ENCODE data around the gene REEP6. TPM values are rescaled to one million over a fixed set of nuclear protein-coding genes. Genes with fewer than 3 reads are reported as not detected.
"Not testable (repeated sequence)": the region's sequence is repeated elsewhere in the genome, so short reads cannot be mapped to it uniquely, and the experiment has no call there.

Gene REEP6
- total RNA-seq, 2 donors from 2014 or later, result 6.9 to 16.6 TPM

DNA sequence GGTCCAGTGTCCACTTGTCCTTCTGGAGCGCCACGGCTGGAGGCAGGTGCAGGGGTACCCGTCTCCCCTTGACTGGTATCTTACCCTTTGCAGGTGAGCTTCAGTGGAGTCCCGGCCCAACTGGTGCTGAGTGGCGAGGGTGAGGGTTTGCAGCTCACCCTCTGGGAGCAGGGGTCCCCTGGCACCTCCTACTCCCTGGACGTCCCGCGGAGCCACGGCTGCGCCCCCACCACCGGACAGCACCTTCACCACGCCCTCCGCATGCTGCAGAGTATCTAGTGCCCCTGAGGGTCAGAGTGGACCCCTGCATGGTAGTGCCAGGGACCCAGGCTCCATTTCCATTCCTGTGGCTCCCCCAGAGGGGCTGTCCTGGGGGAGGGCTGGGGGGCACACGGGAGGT is 44.0 kb downstream of the REEP6 start:
- WGBS, 2 donors, result 66 to 82% methylated on average over 9 to 14 of the region's 14 CpGs
- Histone ChIP-seq H3K9me3 (no peaks in the 10 kb centered on the region), H3K27ac (no peak overlapping the region), H3K27me3 (no peaks in the 10 kb centered on the region), H3K36me3 (replicated peaks in 1 of 2; ENCODE audit: insufficient read depth in 1 of 2, low read depth in 2 of 2) (no peaks in the 10 kb centered on the region), H3K4me3 (no peak overlapping the region), H3K4me1 (no peaks in the 10 kb centered on the region)
- DNase-seq, result no peak
- intact Hi-C loops (cut with DNase I), result no loop called here
- no peak for ATAC-seq
- TF ChIP-seq, protein P1, sequence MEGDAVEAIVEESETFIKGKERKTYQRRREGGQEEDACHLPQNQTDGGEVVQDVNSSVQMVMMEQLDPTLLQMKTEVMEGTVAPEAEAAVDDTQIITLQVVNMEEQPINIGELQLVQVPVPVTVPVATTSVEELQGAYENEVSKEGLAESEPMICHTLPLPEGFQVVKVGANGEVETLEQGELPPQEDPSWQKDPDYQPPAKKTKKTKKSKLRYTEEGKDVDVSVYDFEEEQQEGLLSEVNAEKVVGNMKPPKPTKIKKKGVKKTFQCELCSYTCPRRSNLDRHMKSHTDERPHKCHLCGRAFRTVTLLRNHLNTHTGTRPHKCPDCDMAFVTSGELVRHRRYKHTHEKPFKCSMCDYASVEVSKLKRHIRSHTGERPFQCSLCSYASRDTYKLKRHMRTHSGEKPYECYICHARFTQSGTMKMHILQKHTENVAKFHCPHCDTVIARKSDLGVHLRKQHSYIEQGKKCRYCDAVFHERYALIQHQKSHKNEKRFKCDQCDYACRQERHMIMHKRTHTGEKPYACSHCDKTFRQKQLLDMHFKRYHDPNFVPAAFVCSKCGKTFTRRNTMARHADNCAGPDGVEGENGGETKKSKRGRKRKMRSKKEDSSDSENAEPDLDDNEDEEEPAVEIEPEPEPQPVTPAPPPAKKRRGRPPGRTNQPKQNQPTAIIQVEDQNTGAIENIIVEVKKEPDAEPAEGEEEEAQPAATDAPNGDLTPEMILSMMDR (IDR thresholded peaks at IDR 0.05), result no peak
- TF ChIP-seq POLR2A (IDR thresholded peaks at IDR 0.05), result no peak

DNA sequence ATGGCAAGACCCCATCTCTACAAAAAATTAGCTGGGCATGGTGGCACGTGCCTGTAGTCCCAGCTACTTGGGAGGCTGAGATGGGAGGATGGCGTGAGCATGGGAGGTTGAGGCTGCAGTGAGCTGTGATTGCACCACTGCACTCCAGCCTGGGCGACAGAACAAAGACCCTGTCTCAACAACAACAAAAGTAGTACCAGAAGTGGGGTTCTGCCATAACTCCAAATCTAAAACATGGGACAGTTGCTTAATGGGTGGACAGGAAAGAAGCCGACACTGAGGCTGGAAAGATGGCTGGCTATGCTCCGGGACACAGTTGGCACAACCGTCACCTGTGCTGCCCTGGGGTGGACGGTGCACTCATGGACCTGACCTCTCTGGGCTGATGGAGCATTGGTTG is 44.7 kb downstream of the REEP6 start:
- H3K27ac ChIP-seq; H3K4me1 ChIP-seq; H3K36me3 ChIP-seq (replicated peaks in 1 of 2; ENCODE audit: insufficient read depth in 1 of 2, low read depth in 2 of 2); intact Hi-C loops (cut with DNase I); H3K4me3 ChIP-seq; ATAC-seq; H3K9me3 ChIP-seq; DNase-seq; H3K27me3 ChIP-seq: not testable (repeated sequence)
- WGBS, 2 donors, result 83 to 90% methylated on average over 6 to 7 of the region's 7 CpGs

DNA sequence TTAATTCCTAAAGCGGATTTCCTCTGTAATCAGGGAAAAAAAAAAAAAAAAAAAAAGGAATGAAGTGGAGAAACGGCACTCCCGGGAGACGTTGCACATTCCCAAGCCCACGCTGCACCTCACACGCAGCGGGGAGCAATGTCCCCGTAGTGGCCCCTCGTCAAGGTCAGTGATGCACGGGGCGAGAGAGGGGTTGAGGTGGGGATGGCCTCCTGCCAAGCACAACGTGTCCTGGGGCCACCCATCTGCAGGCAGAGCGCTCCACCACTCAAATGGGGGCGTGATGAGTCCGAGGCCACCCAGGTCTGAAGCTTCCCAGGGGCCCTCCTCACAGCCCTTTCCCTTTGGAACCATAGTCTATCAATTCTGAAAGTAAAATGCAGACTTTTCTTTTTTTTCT is 48.0 kb downstream of the REEP6 start:
- Histone ChIP-seq H3K27me3 (peaks cover 0 to 5% of the 10 kb centered on the region in 2 donors), H3K4me1 (no peaks in the 10 kb centered on the region), H3K9me3 (no peaks in the 10 kb centered on the region), H3K4me3 (no peak overlapping the region), H3K36me3 (replicated peaks in 1 of 2; ENCODE audit: insufficient read depth in 1 of 2, low read depth in 2 of 2) (no peaks in the 10 kb centered on the region), H3K27ac (no peak overlapping the region)
- 16 to 19% methylated on average over 15 of the region's 15 CpGs for WGBS, 2 donors
- intact Hi-C loops (cut with DNase I), result no loop called here
- TF ChIP-seq, protein P1 (IDR thresholded peaks at IDR 0.05), result no peak
- TF ChIP-seq POLR2A (IDR thresholded peaks at IDR 0.05), result no peak
- DNase-seq (peak in 1 of 4 donors; percentile 4), ATAC-seq (no peak)

DNA sequence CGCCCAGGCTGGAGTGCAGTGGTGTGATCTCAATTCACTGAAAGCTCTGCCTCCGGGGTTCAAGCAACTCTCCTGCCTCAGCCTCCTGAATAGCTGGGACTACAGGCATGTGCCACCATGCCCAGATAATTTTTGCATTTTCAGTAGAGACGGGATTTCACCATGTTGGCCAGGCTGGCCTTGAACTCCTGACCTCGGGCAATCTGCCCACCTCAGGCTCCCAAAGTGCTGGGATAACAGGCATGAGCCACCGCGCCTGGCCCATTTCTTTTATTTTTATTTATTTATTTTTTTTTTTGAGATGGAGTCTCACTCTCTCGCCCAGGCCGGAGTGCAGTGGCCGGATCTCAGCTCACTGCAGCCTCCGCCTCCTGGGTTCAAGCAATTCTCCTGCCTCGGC is 48.8 kb downstream of the REEP6 start:
- not testable (repeated sequence) for DNase-seq; H3K27me3 ChIP-seq; H3K4me3 ChIP-seq; H3K4me1 ChIP-seq; H3K9me3 ChIP-seq; H3K36me3 ChIP-seq (replicated peaks in 1 of 2; ENCODE audit: insufficient read depth in 1 of 2, low read depth in 2 of 2); H3K27ac ChIP-seq; ATAC-seq
- WGBS, 2 donors, result 65 to 75% methylated on average over 9 to 11 of the region's 11 CpGs
- intact Hi-C loops (cut with DNase I), result loop anchor here (10.0 kb wide), 1 partner anchor 125 kb away; no protein-coding TSS in a partner anchor

DNA sequence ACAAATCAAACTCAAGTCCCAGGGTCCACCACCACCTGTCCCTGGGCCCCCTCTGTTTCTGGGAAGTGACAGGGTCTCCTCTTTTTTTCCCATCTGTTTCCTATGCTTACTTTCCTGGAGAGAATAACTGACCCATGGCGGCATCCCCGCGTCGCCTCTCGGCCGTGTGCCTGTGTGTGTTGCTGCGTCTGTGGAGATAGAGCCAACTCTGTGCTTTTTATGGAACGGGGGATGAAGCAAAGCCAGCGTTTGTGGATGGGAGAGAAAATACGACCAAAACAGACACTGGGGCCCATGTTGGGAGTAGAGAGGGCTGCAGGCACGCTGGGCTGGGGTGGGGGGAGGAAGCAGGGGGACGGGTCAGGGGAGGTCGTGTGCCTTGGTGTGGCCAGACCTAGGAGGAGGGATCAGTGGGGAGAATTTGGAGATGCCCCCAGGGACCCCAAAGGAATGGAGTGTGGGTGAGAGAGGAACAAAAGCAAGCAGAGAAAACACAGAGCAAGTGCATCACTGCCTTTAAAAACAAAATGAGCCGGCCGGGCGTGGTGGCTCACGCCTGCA is 49.5 kb downstream of the REEP6 start:
- Histone ChIP-seq H3K36me3 (replicated peaks in 1 of 2; ENCODE audit: insufficient read depth in 1 of 2, low read depth in 2 of 2) (no peaks in the 10 kb centered on the region), H3K4me3 (no peak overlapping the region), H3K27ac (no peak overlapping the region), H3K9me3 (no peaks in the 10 kb centered on the region), H3K4me1 (no peaks in the 10 kb centered on the region), H3K27me3 (peaks cover 0 to 7% of the 10 kb centered on the region in 2 donors)
- intact Hi-C loops (cut with DNase I), result loop anchor here (10.0 kb wide), 1 partner anchor 124 kb away; no protein-coding TSS in a partner anchor
- ATAC-seq, result no peak
- WGBS, 2 donors, result 37% methylated on average over 17 of the region's 17 CpGs
- DNase-seq, result no peak
- TF ChIP-seq, protein P1 (IDR thresholded peaks at IDR 0.05), result no peak
- no peak for TF ChIP-seq POLR2A (IDR thresholded peaks at IDR 0.05)

Other genes with a start within 250 kb of the REEP6 start
- 100 to 1,000 TPM; 156 to 157 TPM for gene ATP5F1D, start 249.4 kb upstream of the REEP6 start, total RNA-seq
- 10 to 100 TPM; 36.3 to 43.5 TPM for gene MIDN, start 242.6 kb upstream of the REEP6 start, total RNA-seq
- 100 to 1,000 TPM; 582 to 630 TPM for gene CIRBP, start 221.8 kb upstream of the REEP6 start, total RNA-seq
- 10 to 100 TPM; 48.0 to 63.9 TPM for gene FAM174C, start 215.7 kb upstream of the REEP6 start, total RNA-seq
- gene EFNA2, start 205.3 kb upstream of the REEP6 start, total RNA-seq, result not detected
- gene NDUFS7, start 107.3 kb upstream of the REEP6 start, total RNA-seq, result 10 to 100 TPM; 59.9 to 87.7 TPM
- 100 to 1,000 TPM in 1 of 2 donors, 10 to 100 TPM in 1; 70.2 to 129 TPM for gene GAMT, start 89.6 kb upstream of the REEP6 start, total RNA-seq
- 10 to 100 TPM; 25.4 to 63.3 TPM for gene DAZAP1, start 83.6 kb upstream of the REEP6 start, total RNA-seq
- 1,000 to 10,000 TPM; 2,008 to 2,166 TPM for gene RPS15, start 52.8 kb upstream of the REEP6 start, total RNA-seq
- gene APC2, start 41.1 kb upstream of the REEP6 start, total RNA-seq, result under 1 TPM in 1 of 2 donors, not detected in 1; 0.26 TPM
- 10 to 100 TPM; 26.7 to 31.4 TPM for gene C19orf25, start 12.0 kb upstream of the REEP6 start, total RNA-seq
- gene PCSK4, start 831 bp upstream of the REEP6 start, total RNA-seq, result 10 to 100 TPM in 1 of 2 donors, 1 to 10 TPM in 1; 5.2 to 10.9 TPM
- 1 to 10 TPM in 1 of 2 donors, not detected in 1; 1.3 TPM for gene ADAMTSL5, start 21.8 kb downstream of the REEP6 start, total RNA-seq
- gene PLK5, start 32.9 kb downstream of the REEP6 start, total RNA-seq, result not detected
- gene MEX3D, start 77.1 kb downstream of the REEP6 start, total RNA-seq, result 10 to 100 TPM; 18.8 to 21.8 TPM
- 10 to 100 TPM; 37.4 to 91.6 TPM for gene MBD3, start 101.7 kb downstream of the REEP6 start, total RNA-seq
- 10 to 100 TPM; 12.2 to 52.4 TPM for gene UQCR11, start 114.3 kb downstream of the REEP6 start, total RNA-seq
- 10 to 100 TPM; 23.7 to 25.4 TPM for gene TCF3, start 161.4 kb downstream of the REEP6 start, total RNA-seq

Measured in body of pancreas (tissue), 4 donors.